Peyer's patch (tissue), 4 donors: ENCODE results near the gene OR2Z1. TPM values are rescaled to one million over a fixed set of nuclear protein-coding genes. Genes with fewer than 3 reads are reported as not detected.

Experiments used
- DNase-seq, 3 donors: peaks; one replicate each; pipeline ENCODE4 v3.0.0-alpha.2; 2017 to 2019
- H3K27ac ChIP-seq, 4 donors: fragments of 200-600 bp; sonication (generic); one replicate each; pipeline ENCODE4 v1.5.1; 2016 to 2019
- H3K27me3 ChIP-seq, 2 donors: fragments of 200-600 bp; sonication (generic); one replicate each; pipeline ENCODE4 v1.5.1; 2019
- H3K36me3 ChIP-seq, 3 donors: fragments of 200-600 bp; sonication (generic); one replicate each; pipeline ENCODE4 v1.5.1; 2016 to 2019
- H3K4me1 ChIP-seq, 4 donors: fragments of 200-600 bp; sonication (generic); one replicate each; pipeline ENCODE4 v1.5.1; 2016 to 2019
- H3K4me3 ChIP-seq, 4 donors: fragments of 200-600 bp; sonication (generic); 1 replicate in 3 of 4; 2 replicates in 1 of 4; pipeline ENCODE4 v1.5.1; 2016 to 2019; ENCODE audit warnings: mild to moderate bottlenecking in 1 of 4
- H3K9me3 ChIP-seq, 4 donors: fragments of 200-600 bp; sonication (generic); one replicate each; pipeline ENCODE4 v1.5.1; 2016 to 2019; ENCODE audit warnings: mild to moderate bottlenecking in 1 of 4
- CTCF ChIP-seq, 6 experiments: fragments of 450-650 bp in 4 of 6; fragments of 200-600 bp in 2 of 6; sonication (generic) in 1 of 6; IDR thresholded peaks; one replicate each; pipeline ENCODE4 v1.5.1; 2017 to 2019; ENCODE audit warnings: antibody characterized with exemption in 6 of 6, mild to moderate bottlenecking in 3 of 6, moderate library complexity in 1 of 6
- POLR2A ChIP-seq, 2 donors: fragments of 450-650 bp; IDR thresholded peaks; one replicate each; pipeline ENCODE4 v1.5.1; 2017; ENCODE audit warnings: antibody characterized with exemption in 2 of 2, mild to moderate bottlenecking in 2 of 2, moderate library complexity in 2 of 2
- total RNA-seq, 4 donors: library from RNA; depleted of rRNA; stranded (reverse); fragments of >200 nt; gene quantifications; one replicate each; pipeline ENCODE4 v1.1.0, GENCODE V29; 2016

OR2Z1 gene
- total RNA-seq, 4 donors from 2014 or later: not detected

- Histone ChIP-seq H3K27me3 (no peaks in the 10 kb centered on the region), H3K9me3 (no peaks in the 10 kb centered on the region), H3K36me3 (no peaks in the 10 kb centered on the region), H3K4me3 (no peak overlapping the region), H3K4me1 (no peaks in the 10 kb centered on the region), H3K27ac (no peak overlapping the region)
- TF ChIP-seq CTCF (IDR thresholded peaks at IDR 0.05) (no peak), POLR2A (IDR thresholded peaks at IDR 0.05) (no peak)
- DNase-seq: no peak
These were observed 39.0 kb upstream of the OR2Z1 start for GRCh38 chr19:8682472-8682871.

GRCh38 chr19:8682931-8683330 lies 38.5 kb upstream of the OR2Z1 start:
- no peak overlapping the region for H3K27ac ChIP-seq
- no peak for DNase-seq
- no peaks in the 10 kb centered on the region for H3K36me3 ChIP-seq
- no peaks in the 10 kb centered on the region for H3K27me3 ChIP-seq
- H3K4me3 ChIP-seq: no peak overlapping the region
- no peaks in the 10 kb centered on the region for H3K4me1 ChIP-seq
- H3K9me3 ChIP-seq: no peaks in the 10 kb centered on the region
- TF ChIP-seq POLR2A (IDR thresholded peaks at IDR 0.05) (no peak), CTCF (IDR thresholded peaks at IDR 0.05) (no peak)

GRCh38 chr19:8684001-8684902 lies 37.2 kb upstream of the OR2Z1 start:
- Histone ChIP-seq H3K4me1 (no peaks in the 10 kb centered on the region), H3K36me3 (no peaks in the 10 kb centered on the region), H3K9me3 (no peaks in the 10 kb centered on the region), H3K27me3 (no peaks in the 10 kb centered on the region), H3K27ac (no peak overlapping the region), H3K4me3 (no peak overlapping the region)
- no peak for TF ChIP-seq CTCF (IDR thresholded peaks at IDR 0.05)
- no peak for TF ChIP-seq POLR2A (IDR thresholded peaks at IDR 0.05)
- no peak for DNase-seq

- no peak overlapping the region for H3K27ac ChIP-seq
- no peak overlapping the region for H3K4me3 ChIP-seq
- H3K9me3 ChIP-seq: no peaks in the 10 kb centered on the region
- H3K27me3 ChIP-seq: no peaks in the 10 kb centered on the region
- TF ChIP-seq CTCF (IDR thresholded peaks at IDR 0.05) (no peak), POLR2A (IDR thresholded peaks at IDR 0.05) (no peak)
- no peak for DNase-seq
- H3K4me1 ChIP-seq: no peaks in the 10 kb centered on the region
- H3K36me3 ChIP-seq: no peaks in the 10 kb centered on the region
These were observed 34.9 kb upstream of the OR2Z1 start for GRCh38 chr19:8686549-8686948.

GRCh38 chr19:8688930-8689329 lies 32.5 kb upstream of the OR2Z1 start:
- Histone ChIP-seq H3K4me3 (no peak overlapping the region), H3K27me3 (no peaks in the 10 kb centered on the region), H3K27ac (no peak overlapping the region), H3K9me3 (no peaks in the 10 kb centered on the region), H3K4me1 (no peaks in the 10 kb centered on the region), H3K36me3 (no peaks in the 10 kb centered on the region)
- no peak for DNase-seq
- TF ChIP-seq POLR2A (IDR thresholded peaks at IDR 0.05): no peak
- TF ChIP-seq CTCF (IDR thresholded peaks at IDR 0.05): no peak
